EH (cell line): Measurements from ENCODE around the gene SAMMSON.
A peak's percentile ranks its signal among the peaks of the same experiment; 100 is the strongest.

ENCODE experiments used
- DNase-seq: peaks from one replicate; pipeline ENCODE4 v3.0.0-alpha.2; 2015; ENCODE audit warnings: low read depth

The SAMMSON gene

DNA sequence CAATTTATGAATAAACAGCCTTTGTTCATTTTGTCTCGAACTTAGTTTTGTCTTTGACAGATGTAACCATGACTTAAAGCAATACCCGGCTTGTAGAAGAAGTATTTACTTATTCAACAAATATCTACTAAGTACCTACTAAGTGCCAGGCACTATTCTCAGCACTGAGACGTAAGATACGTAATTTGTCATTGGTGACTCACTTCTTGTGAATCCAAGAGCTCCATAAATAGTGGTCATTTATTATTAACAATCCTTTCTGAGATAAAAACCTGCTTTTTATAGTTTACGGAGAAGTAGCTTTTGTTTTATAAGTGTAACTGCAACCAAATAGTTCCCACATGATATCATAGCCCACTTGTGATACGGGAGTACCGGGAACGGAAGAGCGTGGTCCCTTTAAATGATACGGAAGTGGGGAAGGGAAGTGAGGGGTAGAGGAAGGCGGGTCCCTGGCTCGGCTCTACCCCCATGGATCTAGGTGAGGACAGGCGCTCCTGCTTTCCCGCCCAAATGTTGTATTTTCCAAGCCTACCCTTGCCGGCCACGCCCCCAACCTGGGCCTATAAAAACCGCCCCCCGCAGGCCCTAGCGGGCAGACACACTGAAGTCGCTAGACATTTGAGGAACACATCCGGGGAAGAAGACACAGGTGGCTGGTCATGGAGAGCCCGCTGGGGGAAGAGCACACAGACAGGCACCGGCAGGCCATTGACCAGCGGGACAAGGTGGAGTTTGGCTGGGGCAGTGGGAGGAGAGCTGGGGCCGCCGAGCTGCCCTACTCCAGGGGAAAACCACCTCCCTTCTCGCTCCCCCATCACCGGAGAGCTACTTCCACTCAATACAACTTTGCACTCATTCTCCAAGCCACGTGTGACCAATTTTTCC lies at the start of gene SAMMSON:
SAMMSON (plus strand) TSS at position 594 of the 888 bp plus-strand sequence.
- DNase-seq = peak; percentile 69

DNA sequence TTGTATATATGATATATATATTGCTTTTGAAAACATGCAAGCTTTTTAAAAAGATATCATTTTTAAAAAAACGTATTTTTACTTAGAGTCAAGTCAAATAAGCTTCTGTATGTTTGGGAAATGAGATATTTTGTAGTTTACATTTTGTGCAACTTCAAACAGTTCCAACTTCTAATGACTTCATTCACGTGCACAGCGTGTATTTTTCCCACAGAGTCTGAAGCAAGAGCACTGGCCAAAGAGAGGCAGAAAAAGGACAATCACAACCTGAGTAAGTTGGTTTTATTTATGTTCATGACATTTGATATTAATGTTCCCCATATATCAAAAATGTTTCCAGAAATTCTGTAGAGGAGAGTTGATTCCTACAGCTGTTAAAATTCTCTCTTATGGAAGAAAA lies 47.9 kb upstream of the SAMMSON start:
- DNase-seq = no peak

DNA sequence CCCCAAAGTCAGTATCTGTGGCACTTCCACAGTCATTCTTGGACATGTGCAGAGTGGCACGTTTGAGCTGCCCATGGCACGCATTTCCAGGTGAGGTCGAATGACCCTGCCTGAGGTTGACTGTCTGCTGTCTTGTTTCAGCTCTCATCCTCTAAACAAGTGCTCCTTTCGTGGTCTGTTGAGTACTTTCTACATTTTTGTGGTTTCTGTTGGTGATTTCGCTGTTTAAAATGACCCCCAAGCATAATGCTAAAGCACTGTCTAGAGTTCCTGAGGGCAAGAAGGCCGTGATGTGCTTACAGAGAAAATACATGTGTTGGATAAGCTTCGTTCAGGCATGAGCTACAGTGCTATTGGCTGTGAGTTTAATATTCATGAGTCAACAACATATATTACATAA lies 40.0 kb upstream of the SAMMSON start:
- no peak for DNase-seq

DNA sequence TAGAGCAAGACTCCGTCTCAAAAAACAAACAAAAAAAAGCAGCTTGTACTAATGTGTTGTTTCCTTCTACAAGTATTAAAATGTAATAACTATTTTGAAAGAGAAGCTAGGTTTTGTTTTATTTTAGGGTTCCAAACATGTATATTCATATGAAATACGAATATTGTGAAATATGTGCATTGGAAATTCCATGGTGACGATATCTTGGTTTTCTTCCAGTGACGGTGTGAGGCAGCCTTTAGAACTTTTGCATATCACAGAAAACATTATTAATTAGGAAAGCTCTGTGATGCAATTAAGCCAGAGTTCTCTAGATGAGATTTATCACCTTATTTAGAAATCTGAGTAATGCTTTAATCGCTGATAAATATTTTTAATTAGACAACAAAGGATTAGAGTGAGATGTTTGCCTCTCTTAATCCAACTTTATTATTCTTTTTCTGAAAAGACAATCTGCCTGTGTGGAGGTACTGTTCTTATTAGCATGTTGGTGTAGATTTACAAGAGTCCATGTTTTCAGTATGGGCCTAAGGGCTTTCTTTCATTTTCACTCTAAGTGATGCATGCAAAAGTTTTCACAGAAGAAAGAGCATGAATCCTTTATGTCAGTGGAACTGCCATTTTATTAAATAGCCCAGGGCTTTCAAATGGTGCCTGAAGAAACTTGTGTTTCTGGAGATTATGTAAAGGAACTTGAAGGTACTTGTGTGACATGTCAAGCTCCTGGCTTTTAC lies 37.7 kb upstream of the SAMMSON start:
- no peak for DNase-seq

DNA sequence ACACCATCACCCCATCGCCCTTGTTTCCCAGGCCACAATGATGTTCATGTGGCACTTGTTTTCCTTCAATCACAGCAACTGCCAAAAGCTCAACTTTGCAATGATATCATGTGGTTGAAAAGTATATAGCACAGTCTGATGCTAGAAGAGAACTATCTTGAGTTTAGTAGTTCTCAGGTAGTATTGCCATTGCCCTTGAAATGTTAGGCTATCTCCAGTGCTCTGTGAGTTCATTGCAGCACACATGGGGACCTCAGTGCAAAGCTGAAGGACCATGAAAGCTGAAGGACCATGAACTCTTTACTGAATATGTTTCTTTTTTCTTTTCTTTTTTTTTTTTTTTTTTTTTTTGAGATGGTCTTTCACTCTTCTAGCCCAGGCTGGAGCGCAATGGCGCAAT lies 35.9 kb upstream of the SAMMSON start:
- DNase-seq = no peak

DNA sequence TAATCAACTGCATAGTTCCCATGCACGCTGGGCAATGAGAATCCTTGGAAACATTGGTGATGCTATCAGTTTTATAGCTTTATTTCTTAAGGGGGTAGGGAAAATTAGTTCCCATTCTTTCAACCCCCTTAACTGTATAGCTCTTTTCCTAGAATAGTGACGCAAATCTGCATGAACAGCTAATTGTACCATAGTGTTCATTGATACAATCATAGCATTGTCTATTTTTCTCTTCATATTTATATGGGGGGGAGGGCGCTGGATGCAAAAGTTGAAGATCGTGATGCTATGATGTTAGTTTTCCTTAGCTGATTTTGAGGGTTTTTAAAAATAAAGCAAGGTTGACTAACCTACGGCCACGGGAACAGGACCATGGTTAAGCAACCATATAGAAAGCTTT lies 32.4 kb upstream of the SAMMSON start:
- no peak for DNase-seq

DNA sequence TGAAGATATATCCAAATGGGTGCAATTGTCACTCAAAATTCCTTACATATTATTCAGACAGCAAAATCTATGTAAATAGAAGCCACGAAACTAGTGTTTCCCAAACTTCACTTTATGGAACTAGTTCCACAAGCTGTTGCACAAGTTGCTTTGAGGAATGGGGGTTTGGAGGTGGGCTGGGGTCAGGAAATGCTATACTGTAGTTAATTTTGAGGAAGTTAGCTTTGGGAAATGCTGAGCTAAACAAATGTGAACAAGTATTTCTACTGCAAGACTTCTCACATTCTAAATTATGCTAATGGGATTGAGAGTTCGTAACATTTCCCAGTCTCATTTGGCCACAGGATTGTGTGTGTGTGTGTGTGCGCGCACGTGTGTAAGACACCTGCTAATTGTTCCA lies 28.7 kb upstream of the SAMMSON start:
- no peak for DNase-seq

DNA sequence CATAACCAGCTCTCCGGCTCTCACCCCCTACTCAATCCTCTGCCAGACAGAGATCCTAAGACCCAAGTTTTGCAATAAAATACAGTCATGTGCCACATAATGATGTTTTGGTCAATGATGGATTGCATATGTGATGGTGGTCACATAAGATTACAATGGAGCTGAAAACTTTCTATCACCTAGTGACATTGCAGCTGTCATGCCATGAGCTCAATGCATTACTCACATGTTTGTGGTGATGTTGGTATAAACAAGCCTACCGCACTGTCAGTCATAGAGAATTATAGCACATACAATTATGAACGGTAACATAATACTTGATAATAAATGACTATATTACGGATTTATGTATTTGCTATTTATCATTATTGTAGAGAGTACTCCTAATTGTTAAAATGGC lies 26.9 kb upstream of the SAMMSON start:
- no peak for DNase-seq

DNA sequence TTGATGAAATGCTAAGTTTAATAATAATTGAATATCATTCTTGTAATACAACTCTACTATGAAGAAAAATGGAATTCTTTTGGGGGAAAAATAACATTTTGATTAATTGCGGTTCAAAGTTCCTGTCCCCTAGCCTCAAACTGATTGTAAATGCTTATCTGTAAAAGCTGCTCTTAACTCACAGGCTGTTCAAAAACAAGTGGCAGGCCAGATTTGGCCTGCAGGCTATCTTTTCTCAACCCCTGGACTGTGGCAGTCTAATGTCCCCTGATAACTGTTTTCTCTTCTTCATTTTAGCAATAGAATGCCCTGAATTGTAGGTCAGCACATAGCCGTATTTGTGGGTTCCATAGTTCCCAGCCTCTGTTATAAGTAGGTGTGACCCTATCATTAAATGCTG lies 23.5 kb upstream of the SAMMSON start:
- DNase-seq = no peak

DNA sequence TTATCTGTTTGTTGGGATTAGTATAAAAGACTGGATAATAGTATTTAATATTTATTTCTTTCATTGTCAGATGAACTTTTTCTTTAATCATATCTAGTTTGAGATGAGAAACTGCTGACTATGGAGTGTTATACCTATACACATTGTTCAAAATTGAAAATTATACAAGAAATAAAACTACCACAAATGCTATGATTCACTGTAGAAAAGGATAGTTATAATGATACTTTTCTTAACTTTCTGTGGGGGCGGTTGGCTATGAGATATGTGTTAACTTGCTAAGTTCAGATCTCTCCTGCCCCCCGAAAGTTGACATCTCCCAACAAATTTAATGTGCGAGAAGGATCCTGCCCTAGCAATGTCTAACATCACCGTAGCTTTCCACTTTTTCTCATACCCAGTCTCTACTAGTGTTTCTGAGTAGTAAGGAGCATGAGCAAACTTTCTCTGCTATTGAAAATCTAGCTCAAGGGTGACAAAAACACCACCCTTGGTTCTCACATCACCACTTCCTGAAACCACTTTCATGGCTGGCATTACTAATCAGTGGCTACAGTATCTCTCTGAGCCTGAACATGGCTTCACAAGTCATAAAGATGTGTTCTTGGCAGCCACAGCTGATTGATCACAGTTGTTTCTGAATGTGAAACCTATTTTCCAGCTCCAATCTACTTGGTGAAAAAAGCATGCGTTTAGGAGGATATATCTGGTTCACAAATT lies 15.8 kb upstream of the SAMMSON start:
- no peak for DNase-seq

DNA sequence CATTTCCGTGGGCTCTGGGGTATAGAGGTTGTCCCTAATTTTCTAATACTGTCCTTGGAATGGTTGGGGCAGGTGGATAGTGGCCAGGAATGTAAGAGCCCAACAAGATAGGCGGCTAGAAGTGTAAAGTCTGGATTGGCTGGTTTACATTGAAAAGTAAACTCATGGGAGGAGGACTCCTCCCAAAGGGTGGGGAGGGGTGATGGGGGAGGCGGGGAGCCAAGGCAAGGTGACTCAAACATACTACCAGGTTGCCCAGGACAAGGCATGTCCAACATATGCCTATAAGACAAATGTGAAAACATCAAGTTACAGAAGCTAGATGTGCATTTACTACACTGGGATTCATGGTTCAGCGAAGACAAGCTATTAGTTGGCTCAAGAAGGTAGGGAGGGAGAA lies 14.3 kb upstream of the SAMMSON start:
- DNase-seq = no peak

DNA sequence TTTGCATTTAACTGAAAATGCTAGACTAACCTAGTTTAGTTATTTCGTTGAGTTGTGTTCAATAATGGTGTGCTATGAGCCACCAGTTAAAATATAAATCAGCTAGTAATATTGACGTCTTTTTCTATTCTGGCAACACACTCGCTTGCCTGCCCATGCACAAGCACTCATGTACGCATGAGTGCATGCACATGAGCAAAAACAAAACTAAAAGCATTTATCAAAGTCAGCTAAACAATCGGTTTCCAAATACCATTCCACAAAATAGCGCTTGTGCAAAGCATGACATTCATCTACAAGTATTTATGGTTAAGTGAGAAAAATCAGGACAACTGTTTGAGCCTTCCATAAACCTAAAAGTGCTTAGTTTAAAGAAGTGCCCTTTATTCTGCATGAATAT lies 13.1 kb upstream of the SAMMSON start:
- DNase-seq = no peak

DNA sequence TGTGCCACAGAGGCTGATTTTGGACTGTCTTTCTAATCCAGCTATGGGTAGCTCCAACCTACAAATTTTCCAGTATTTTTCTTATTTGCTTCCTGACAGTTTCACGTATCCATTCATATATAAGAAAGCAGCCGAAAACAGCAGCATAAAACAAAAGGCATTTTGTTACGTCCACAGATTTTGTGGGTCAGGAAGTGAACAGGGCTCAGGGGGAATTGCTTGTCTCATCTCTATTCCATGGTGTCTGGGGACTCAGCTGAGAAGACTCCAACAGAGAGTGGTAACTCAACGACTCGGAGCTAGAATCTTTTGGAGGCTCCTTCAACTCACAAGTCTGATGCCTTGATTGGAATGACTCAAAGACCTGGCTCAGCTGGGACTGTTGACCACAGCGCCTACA lies 11.7 kb upstream of the SAMMSON start:
- no peak for DNase-seq

DNA sequence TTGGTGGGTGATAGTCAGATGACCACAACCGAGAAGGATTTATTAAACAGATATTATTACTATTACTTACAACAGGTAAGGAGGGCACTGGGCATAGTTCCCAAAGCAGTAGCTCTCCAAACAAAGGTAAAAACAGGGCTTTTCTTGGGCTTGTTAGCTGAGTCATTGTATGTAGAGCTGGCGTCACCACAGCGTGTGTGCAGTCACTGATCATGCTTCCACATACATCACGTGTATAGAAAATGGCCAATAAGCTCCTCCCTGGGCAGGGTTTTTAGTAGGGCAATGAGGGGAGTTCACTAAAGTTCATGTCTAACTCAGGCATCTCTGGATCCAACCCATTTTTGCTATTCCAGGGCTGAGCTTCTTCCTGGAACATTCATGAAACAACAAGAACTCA lies 5.8 kb upstream of the SAMMSON start:
- no peak for DNase-seq

DNA sequence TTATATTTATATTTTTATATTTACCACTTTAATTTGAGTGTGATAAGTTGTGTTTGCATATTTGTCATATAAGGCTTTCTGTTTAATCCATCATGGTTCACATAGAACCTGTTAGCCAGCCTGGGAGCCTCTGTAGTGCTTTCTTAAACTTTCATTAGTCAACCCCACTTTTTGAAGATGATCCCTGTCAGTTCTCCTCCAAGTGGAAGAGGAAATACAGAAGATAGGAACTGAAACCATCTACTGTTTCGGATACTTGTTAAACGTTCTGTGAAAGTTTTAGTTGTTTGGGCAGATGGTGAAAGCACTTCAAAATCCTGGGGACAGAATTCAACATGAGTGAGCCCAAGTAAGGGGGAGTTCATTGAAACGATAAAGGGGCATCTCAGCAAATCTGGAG lies 4.6 kb upstream of the SAMMSON start:
- DNase-seq = no peak

DNA sequence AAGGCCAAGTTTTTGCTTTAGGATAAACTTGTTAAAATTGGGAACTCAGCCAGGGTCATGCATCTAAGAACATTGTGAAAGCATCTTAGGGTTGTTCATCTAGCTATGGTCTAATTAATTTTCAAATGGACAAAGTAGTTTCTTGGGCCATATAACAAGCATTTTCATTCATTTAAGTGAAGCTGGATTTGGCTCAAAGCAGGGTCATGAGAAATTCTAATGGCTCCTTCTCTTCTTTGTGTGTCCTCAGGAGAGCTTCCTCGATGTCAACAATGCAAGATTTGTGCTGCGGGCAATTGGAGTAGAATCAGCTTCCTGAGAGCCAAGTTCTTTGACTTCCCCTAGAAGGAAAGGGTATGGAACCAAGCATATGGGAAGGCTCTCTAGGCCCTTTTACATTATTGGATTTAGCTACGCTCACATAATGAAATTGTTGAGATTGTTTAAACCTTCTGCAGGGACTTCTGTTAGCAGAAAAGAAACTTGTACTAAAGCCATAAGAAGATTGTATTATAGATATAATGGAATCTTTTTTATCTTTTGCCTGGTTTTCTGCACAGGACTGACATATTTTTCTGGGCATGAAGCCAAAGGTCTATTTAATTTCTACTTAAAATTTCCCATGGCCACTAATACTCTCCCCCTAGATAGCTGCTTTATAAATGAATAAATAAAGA lies 1.8 kb upstream of the SAMMSON start:
- peak; percentile 7 for DNase-seq

DNA sequence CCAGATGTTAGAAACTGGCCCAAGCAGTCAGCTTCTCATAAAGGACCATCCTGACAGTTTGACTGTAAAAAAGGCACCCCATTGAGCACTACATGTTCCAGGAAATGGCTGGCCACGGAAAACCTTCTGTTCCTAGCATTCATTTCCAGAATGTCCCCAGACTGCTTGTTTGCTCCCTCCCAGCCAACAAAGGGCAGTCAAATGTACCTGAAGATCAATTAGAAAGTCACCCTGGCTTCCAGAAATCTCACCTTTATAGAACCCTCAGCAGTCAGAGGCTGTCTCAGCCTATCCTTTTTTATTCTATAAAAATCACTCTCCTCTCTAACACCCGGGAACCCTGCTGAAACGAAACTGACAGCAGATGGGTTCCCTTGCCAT lies 784 bp upstream of the SAMMSON start:
- DNase-seq = peak; percentile 20

DNA sequence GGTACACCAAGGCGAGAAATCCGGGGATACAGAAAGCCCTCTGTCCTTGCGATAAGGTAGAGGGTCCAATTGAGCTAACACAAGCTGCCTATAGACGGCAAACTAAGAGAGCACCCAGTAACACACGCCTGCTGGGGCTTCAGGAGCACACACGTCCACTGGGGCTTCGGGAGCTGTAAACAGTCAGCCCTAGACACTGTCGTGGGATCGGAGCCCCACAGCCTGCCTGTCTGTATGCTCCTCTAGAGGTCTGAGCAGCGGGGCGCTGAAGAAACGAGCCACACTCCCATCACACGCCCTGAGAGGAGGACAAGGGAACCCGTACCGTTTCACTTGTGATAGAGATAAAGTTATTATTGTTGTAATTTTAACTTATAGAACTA lies 486 bp downstream of the SAMMSON start:
- DNase-seq = no peak

DNA sequence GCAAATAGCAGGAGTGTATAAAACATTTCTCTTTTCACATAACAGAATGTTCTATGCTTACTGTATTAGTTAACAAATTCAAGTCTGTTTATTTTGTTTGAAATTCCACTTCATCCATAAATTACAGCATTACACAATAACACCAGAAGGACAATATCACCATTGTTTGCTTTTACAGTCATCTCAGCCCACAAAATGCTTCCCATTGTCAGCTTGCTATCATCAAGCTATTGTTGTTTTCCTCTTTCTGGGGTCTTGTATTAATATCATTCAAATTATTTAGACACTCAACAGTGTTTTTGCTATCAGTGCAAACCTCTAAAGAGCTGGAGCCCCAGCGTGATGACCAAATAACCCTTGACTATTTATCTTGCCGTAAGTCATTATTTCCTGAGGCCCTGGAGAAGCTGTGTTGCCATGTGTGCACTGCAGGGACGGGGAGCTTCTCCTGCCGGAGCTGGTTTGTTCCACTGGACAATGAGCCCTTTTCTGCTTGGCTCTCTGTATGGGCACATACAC lies 1.1 kb downstream of the SAMMSON start:
- no peak for DNase-seq

DNA sequence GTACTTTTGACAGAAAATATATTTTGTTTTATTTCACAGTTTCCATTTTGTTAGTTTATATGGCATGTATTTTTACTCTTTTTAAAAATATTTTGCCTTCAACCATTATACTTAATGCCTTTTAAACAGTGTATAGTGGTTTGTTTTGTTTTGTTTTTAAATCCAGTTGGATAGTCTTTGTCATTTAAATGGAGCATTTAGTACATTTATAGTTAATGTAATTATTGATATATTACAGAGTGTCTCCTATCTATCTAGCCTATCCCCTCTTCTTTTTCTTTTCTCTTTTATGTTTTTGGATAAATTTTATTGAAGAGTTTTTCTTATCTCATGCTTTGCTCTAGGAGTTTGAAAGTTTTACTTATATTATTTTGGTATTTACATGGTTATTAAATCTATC lies 3.6 kb downstream of the SAMMSON start:
- DNase-seq = no peak

DNA sequence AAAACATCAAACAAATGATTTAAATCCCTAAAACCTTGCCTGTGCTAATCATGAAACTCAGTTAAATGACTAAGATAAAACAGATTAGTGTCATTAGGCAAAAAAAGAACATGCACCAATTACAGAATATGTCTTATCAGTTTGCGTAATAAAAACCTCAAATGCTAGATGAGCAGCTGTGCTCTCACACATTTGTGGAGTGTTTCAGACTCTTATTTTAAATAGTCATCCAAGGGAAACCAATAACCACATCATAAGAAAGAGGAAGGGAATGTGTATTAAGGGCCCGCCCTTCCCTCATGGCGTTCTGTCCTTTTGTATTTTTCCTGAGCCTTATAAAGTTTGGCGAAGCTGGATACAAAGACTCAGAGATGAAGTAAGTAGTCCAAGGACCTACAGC lies 6.6 kb downstream of the SAMMSON start:
- no peak for DNase-seq

DNA sequence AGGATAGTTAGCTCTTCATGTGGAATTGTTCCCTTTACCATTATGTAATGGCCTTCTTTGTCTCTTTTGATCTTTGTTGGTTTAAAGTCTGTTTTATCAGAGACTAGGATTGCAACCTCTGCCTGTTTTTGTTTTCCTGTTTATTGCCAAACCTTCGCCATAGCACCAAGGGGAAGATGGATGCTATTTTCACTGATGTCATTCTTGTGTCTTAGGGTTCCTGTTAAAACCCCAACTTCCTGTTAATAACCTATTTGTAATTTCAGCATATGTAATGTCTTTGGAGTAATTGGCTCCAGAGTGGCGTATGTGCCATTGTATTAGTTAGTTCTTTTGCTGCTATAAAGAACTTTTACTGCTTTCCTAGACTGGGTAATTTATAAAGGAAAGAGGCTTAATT lies 10.8 kb downstream of the SAMMSON start:
- no peak for DNase-seq
